HG02885 (cell line): ENCODE measurements around the gene IL7R.
A peak's percentile ranks its signal among the peaks of the same experiment; 100 is the strongest.
"Not testable (repeated sequence)": the region's sequence is repeated elsewhere in the genome, so short reads cannot be mapped to it uniquely, and the experiment has no call there.

ENCODE experiments used
- ATAC-seq: cut with Tn5 transposase; IDR thresholded peaks from one replicate; pipeline ENCODE4 v1.9.1; 2021; ENCODE audit warnings: mild to moderate bottlenecking; ENCODE audit not compliant: unreplicated experiment, poor library complexity

The IL7R gene

GRCh38 chr5:35869685-35870277 lies 13.1 kb downstream of the IL7R start:
- ATAC-seq = no peak

GRCh38 chr5:35870605-35871004 lies 13.9 kb downstream of the IL7R start:
- ATAC-seq = no peak

- peak; percentile 77 for ATAC-seq
Measured at GRCh38 chr5:35876454-35876853, 19.8 kb downstream of the IL7R start.

- ATAC-seq = no peak
Measured at GRCh38 chr5:35876922-35877321, 20.2 kb downstream of the IL7R start.

- ATAC-seq = no peak
Measured at GRCh38 chr5:35877655-35878054, 21.0 kb downstream of the IL7R start.

GRCh38 chr5:35878079-35878478 lies 21.4 kb downstream of the IL7R start:
- ATAC-seq = no peak

GRCh38 chr5:35879096-35879495 lies 22.4 kb downstream of the IL7R start:
- no peak for ATAC-seq

- ATAC-seq = no peak
Measured at GRCh38 chr5:35879649-35880048, 23.0 kb downstream of the IL7R start.

- no peak for ATAC-seq
Measured at GRCh38 chr5:35880156-35880555, 23.5 kb downstream of the IL7R start.

GRCh38 chr5:35881758-35882157 lies 25.1 kb downstream of the IL7R start:
- no peak for ATAC-seq

GRCh38 chr5:35884191-35884769 lies 27.6 kb downstream of the IL7R start:
- ATAC-seq = peak; percentile 90

- ATAC-seq = peak; percentile 41
Measured at GRCh38 chr5:35884773-35885172, 28.1 kb downstream of the IL7R start.

GRCh38 chr5:35886381-35886780 lies 29.7 kb downstream of the IL7R start:
- no peak for ATAC-seq

GRCh38 chr5:35887321-35888100 lies 30.8 kb downstream of the IL7R start:
- no peak for ATAC-seq

GRCh38 chr5:35890021-35891020 lies 33.6 kb downstream of the IL7R start:
- no peak for ATAC-seq

- ATAC-seq = not testable (repeated sequence)
Measured at GRCh38 chr5:35892799-35893198, 36.1 kb downstream of the IL7R start.

GRCh38 chr5:35894131-35894530 lies 37.4 kb downstream of the IL7R start:
- ATAC-seq = no peak

GRCh38 chr5:35898952-35899660 lies 42.4 kb downstream of the IL7R start:
- no peak for ATAC-seq

GRCh38 chr5:35899800-35900199 lies 43.1 kb downstream of the IL7R start:
- ATAC-seq = peak; percentile 37
